ENCODE data around the gene ZNF593. TPM values are rescaled to one million over a fixed set of nuclear protein-coding genes. Genes with fewer than 3 reads are reported as not detected.

The ZNF593 gene
- total and polyA plus RNA-seq, 9 of the 15 experiments (the other 6 are each of a cell fraction or from before 2014, with no cell fraction given): 9.8 to 334 (median 48.2) TPM

DNA sequence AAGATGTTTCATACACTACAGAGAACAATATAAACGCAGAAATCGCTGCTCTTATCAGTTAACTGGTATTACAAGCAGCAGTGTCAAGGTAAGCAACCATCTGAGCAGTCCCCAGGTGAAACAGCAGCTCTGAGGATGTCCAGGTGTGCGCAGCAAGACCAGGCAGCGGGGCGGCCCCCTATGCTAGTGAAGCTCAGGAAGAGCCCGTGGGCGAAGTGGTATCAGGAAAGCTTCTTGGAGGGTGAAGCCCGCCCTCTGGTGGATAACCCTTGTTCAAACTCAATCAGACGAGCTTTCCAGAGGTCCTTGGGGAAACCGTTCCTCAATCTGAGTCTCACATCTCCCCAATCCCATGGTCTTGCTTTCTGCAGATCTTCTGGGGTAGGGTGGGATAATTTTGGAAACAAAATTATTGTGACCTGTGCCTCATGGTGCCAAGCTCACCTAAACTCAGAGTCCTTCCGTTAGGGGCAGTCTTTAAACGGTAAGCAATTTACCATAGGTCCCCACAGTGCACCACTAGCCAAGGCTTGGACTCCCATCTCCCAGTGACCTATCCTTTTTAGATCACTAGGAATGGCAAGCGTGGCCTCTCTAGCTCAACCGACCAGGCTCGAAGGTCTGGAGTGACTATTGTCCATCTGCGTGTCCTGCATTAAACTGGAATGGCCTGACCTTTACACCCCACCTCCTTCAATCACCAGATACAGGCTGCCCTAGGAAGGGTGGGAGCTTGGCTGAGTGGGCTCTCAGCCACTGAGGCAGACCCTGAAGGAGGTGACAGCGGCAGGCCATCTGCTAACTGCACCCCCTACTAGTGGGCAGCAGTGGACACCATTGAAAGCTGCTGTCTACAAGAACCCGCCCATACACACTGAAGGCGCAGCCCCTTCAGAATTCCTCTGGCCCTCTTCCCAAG is 24.4 kb upstream of the ZNF593 start (continued):
- TF ChIP-seq, protein P1, sequence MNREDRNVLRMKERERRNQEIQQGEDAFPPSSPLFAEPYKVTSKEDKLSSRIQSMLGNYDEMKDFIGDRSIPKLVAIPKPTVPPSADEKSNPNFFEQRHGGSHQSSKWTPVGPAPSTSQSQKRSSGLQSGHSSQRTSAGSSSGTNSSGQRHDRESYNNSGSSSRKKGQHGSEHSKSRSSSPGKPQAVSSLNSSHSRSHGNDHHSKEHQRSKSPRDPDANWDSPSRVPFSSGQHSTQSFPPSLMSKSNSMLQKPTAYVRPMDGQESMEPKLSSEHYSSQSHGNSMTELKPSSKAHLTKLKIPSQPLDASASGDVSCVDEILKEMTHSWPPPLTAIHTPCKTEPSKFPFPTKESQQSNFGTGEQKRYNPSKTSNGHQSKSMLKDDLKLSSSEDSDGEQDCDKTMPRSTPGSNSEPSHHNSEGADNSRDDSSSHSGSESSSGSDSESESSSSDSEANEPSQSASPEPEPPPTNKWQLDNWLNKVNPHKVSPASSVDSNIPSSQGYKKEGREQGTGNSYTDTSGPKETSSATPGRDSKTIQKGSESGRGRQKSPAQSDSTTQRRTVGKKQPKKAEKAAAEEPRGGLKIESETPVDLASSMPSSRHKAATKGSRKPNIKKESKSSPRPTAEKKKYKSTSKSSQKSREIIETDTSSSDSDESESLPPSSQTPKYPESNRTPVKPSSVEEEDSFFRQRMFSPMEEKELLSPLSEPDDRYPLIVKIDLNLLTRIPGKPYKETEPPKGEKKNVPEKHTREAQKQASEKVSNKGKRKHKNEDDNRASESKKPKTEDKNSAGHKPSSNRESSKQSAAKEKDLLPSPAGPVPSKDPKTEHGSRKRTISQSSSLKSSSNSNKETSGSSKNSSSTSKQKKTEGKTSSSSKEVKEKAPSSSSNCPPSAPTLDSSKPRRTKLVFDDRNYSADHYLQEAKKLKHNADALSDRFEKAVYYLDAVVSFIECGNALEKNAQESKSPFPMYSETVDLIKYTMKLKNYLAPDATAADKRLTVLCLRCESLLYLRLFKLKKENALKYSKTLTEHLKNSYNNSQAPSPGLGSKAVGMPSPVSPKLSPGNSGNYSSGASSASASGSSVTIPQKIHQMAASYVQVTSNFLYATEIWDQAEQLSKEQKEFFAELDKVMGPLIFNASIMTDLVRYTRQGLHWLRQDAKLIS (CRISPR knock-in tag; IDR thresholded peaks at IDR 0.05): 0 out of 2 replicates have a peak, but pooled peaks have one; percentile 56
- peak; percentile 90 for TF ChIP-seq CTBP1 (IDR thresholded peaks at IDR 0.05; ENCODE audit: borderline replicate concordance)
- TF ChIP-seq TEAD2 (tag; IDR thresholded peaks at IDR 0.05): no peak
- TF ChIP-seq U2AF1 (optimal IDR thresholded peaks at IDR 0.05; ENCODE audit: low read depth, low read length): no peak
- TF ChIP-seq MCM7 (IDR thresholded peaks at IDR 0.05): no peak
- TF ChIP-seq POLR3G (IDR thresholded peaks at IDR 0.05; ENCODE audit: extremely low read depth, insufficient read length, insufficient replicate concordance): no peak
- no peak for TF ChIP-seq ZNF445 (CRISPR knock-in tag; IDR thresholded peaks at IDR 0.05; ENCODE audit: low read depth)
- TF ChIP-seq NCOA4 (IDR thresholded peaks at IDR 0.05; ENCODE audit: partially characterized antibody): no peak
- no peak for TF ChIP-seq CREBBP (IDR thresholded peaks at IDR 0.05; ENCODE audit: low read depth, low read length)
- TF ChIP-seq, protein P2, sequence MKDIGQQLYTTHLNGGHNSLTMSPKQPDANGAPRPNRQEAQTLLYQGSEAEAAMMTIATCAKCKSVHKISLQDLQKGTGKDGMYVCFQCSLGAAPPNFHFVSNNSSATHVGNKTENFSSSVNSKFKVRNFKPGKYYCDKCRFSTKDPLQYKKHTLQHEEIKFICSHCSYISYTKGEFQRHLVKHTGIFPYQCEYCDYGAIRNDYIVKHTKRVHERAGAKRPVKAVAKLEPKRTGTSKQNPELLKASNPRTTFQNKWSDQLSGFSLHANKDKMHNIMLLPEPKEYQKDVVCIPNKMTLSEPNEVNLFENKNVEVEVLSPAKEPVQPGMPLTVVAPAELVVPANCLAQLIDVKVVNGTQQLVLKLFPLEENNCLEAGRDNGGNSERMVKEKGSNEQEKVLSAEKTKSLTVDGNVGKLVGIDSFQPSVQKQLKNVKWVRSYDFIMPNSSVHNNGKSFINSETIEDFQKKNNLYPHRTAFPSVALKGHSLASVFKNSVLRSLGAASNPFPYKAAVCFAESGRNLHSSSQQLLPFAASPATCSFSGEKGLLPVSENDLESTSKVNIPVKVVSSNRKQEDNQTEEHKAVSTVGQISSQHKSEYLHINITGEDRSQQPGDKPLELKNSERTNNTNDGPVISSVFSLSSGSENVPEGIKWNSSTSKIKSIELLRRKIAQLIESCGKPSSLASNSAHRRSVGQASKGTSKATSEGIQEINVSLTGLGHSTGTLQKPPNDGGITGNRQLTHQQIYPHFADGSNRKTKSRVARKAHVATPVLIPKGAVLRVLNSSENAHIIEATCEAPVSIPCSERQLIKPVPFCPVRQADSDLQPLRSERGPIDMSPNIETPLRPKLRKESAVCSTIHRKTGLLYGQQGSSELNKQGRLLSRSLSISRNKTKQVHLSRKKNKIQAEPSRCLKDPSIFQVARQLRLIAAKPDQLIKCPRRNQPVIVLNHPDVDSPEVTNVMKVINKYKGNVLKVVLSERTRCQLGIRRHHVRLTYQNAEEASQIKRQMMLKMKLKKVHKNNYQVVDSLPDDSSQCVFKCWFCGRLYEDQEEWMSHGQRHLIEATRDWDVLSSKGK (CRISPR knock-in tag; IDR thresholded peaks at IDR 0.05): no peak
- TF ChIP-seq ARID2 (IDR thresholded peaks at IDR 0.05): peak; percentile 95
- no peak for TF ChIP-seq PHB2 (IDR thresholded peaks at IDR 0.05; ENCODE audit: low read depth)
- TF ChIP-seq, protein P3, sequence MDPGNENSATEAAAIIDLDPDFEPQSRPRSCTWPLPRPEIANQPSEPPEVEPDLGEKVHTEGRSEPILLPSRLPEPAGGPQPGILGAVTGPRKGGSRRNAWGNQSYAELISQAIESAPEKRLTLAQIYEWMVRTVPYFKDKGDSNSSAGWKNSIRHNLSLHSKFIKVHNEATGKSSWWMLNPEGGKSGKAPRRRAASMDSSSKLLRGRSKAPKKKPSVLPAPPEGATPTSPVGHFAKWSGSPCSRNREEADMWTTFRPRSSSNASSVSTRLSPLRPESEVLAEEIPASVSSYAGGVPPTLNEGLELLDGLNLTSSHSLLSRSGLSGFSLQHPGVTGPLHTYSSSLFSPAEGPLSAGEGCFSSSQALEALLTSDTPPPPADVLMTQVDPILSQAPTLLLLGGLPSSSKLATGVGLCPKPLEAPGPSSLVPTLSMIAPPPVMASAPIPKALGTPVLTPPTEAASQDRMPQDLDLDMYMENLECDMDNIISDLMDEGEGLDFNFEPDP (CRISPR knock-in tag; IDR thresholded peaks at IDR 0.05): no peak
- TF ChIP-seq CBX8 (IDR thresholded peaks at IDR 0.05; ENCODE audit: borderline replicate concordance, extremely low read depth, low read depth, low read length, poor library complexity, severe bottlenecking): no peak
- no peak for TF ChIP-seq CCAR2 (IDR thresholded peaks at IDR 0.05; ENCODE audit: low read depth, low read length)
- TF ChIP-seq, protein P4, sequence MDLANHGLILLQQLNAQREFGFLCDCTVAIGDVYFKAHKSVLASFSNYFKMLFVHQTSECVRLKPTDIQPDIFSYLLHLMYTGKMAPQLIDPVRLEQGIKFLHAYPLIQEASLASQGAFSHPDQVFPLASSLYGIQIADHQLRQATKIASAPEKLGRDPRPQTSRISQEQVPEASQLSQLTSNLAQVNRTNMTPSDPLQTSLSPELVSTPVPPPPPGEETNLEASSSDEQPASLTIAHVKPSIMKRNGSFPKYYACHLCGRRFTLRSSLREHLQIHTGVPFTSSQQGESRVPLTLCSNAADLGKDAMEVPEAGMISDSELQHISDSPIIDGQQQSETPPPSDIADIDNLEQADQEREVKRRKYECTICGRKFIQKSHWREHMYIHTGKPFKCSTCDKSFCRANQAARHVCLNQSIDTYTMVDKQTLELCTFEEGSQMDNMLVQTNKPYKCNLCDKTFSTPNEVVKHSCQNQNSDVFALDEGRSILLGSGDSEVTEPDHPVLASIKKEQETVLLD (IDR thresholded peaks at IDR 0.05): no peak
- no peak for TF ChIP-seq RBM22 (IDR thresholded peaks at IDR 0.05; ENCODE audit: low read depth, low read length, poor library complexity, severe bottlenecking)
